Smooth muscle cell (in vitro differentiated cells): ENCODE data around the gene TBPL1. TPM values are rescaled to one million over a fixed set of nuclear protein-coding genes. Genes with fewer than 3 reads are reported as not detected.

Experiments used
- DNase-seq: peaks from one replicate; lab custom pipeline; 2025; ENCODE audit not compliant: unreplicated experiment; lab: John Stamatoyannopoulos, UW
- H2AFZ ChIP-seq: fragments of 200-600 bp; sonication (generic); 2 replicates; pipeline ENCODE4 v1.6.0; 2016; ENCODE audit warnings: antibody characterized with exemption, low read depth, mild to moderate bottlenecking
- H3F3A ChIP-seq: fragments of 200-600 bp; sonication (generic); 2 replicates; pipeline ENCODE4 v1.6.0; 2017; ENCODE audit warnings: antibody characterized with exemption, low read depth
- H3K27ac ChIP-seq: fragments of 200-600 bp; sonication (generic); 2 replicates; pipeline ENCODE4 v1.5.1; 2016; ENCODE audit warnings: low read depth, mild to moderate bottlenecking
- H3K27me3 ChIP-seq: fragments of 200-600 bp; sonication (generic); 2 replicates; pipeline ENCODE4 v1.6.1; 2016; ENCODE audit warnings: low read depth, mild to moderate bottlenecking
- H3K36me3 ChIP-seq: fragments of 200-600 bp; sonication (generic); 2 replicates; pipeline ENCODE4 v1.5.1; 2016; ENCODE audit warnings: low read depth
- H3K4me1 ChIP-seq: fragments of 200-600 bp; sonication (generic); 2 replicates; pipeline ENCODE4 v1.5.1; 2016; ENCODE audit warnings: low read depth
- H3K4me2 ChIP-seq: fragments of 200-600 bp; sonication (generic); 2 replicates; pipeline ENCODE4 v1.6.0; 2016; ENCODE audit warnings: mild to moderate bottlenecking
- H3K4me3 ChIP-seq: fragments of 200-600 bp; sonication (generic); 2 replicates; pipeline ENCODE4 v1.5.1; 2016; ENCODE audit warnings: mild to moderate bottlenecking
- H3K79me2 ChIP-seq: fragments of 200-600 bp; sonication (generic); 2 replicates; pipeline ENCODE4 v1.6.0; 2016; ENCODE audit warnings: low read depth, mild to moderate bottlenecking
- H3K9ac ChIP-seq: fragments of 200-600 bp; sonication (generic); 2 replicates; pipeline ENCODE4 v1.6.0; 2016; ENCODE audit warnings: low read depth
- H3K9me3 ChIP-seq: fragments of 200-600 bp; sonication (generic); replicated peaks from 2 replicates; pipeline ENCODE4 v1.5.1; 2016; ENCODE audit warnings: low read depth
- H4K20me1 ChIP-seq: fragments of 200-600 bp; sonication (generic); 2 replicates; pipeline ENCODE4 v1.6.0; 2016; ENCODE audit warnings: low read depth
- WGBS: methylation state at CpG from one replicate; pipeline ENCODE4 v1.1.7; 2016; ENCODE audit warnings: low lambda C conversion rate; 5-methylcytosine and 5-hydroxymethylcytosine counted together
- polyA plus RNA-seq: library from polyadenylated mRNA; unstranded; fragments of >200 nt; fragmentation: Nextera tagmentation; extraction: Ambion mirVana; gene quantifications from 2 replicates; pipeline ENCODE4 v1.2.1, GENCODE V29; 2016
- total RNA-seq: library from RNA; depleted of rRNA; stranded (reverse); fragments of >200 nt; gene quantifications from 2 replicates; pipeline ENCODE4 v1.2.3, GENCODE V29; 2014
- TF ChIP-seq, protein P1 (sequence below): fragments of 200-600 bp; sonication (generic); IDR thresholded peaks from 2 replicates; pipeline ENCODE4 v1.5.1; 2017; ENCODE audit warnings: borderline replicate concordance, mild to moderate bottlenecking, antibody characterized with exemption; ENCODE audit not compliant: insufficient read depth, poor library complexity, severe bottlenecking

The TBPL1 gene
- total and polyA plus RNA-seq, 2 experiments from 2014 or later = 35.2 to 46.9 TPM

- peak overlapping the region; percentile 99 for H3K4me3 ChIP-seq
- H4K20me1 ChIP-seq = peaks cover 45% of the 10 kb centered on the region
- WGBS = 9% methylated on average over 23 of the region's 23 CpGs
- H3K36me3 ChIP-seq = no peaks in the 10 kb centered on the region
- H3K4me1 ChIP-seq = peaks cover 19% of the 10 kb centered on the region
- H3K79me2 ChIP-seq = peaks cover 58% of the 10 kb centered on the region
- peak overlapping the region; percentile 78 for H3K27ac ChIP-seq
- H2AFZ ChIP-seq = peak overlapping the region; percentile 81
- no peak for DNase-seq
- H3F3A ChIP-seq = peaks cover 6% of the 10 kb centered on the region
- TF ChIP-seq, protein P1, sequence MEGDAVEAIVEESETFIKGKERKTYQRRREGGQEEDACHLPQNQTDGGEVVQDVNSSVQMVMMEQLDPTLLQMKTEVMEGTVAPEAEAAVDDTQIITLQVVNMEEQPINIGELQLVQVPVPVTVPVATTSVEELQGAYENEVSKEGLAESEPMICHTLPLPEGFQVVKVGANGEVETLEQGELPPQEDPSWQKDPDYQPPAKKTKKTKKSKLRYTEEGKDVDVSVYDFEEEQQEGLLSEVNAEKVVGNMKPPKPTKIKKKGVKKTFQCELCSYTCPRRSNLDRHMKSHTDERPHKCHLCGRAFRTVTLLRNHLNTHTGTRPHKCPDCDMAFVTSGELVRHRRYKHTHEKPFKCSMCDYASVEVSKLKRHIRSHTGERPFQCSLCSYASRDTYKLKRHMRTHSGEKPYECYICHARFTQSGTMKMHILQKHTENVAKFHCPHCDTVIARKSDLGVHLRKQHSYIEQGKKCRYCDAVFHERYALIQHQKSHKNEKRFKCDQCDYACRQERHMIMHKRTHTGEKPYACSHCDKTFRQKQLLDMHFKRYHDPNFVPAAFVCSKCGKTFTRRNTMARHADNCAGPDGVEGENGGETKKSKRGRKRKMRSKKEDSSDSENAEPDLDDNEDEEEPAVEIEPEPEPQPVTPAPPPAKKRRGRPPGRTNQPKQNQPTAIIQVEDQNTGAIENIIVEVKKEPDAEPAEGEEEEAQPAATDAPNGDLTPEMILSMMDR = no peak
- H3K4me2 ChIP-seq = peak overlapping the region; percentile 84
- no peaks in the 10 kb centered on the region for H3K9me3 ChIP-seq
- H3K27me3 ChIP-seq = peaks cover 6% of the 10 kb centered on the region
- H3K9ac ChIP-seq = peak overlapping the region; percentile 71
These were observed 801 bp downstream of the TBPL1 start for GRCh38 chr6:133953634-133954415.

DNA sequence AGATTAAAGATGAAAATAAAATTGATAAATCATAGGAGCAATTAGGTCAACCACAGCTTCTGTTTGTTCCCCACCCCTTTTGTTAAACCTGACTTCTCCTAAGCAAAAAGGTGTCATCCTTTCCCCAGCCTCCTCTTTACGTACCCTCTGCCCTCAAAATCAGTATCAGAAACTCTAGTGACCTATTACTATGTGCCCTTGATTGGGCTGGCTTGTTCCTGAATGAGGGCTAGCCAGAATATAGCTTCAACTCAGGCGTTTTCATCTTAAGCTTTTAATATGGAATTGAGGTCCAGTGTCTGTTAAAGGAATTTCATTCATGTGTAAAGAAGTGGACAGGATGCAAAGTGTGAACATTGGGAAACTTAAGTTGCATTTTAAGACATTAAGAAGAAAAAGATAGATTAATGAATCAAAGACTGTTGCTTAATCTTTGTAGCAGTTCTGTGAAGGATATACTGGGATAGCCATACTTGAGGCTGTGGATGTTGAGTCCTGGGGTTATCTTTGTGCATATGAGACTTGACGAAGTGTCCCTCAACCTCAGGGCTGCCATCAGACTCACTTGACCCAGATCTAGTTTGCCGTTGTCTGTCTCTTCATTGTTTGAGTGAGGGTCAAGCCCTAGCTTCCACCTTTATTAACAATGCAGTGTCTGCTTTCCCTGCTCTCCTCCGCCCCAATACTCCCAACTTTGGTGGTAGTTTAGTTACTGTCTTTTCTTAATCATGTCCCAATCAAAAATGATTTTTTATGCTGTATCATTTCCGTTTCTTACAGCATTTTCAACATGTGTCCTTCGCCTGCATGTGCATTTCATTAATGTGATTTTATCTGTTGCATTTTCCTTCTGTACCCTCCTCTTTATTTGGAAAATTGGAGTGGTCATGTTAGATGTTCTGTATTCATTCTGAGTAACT lies 1.9 kb downstream of the TBPL1 start:
- peaks cover 55% of the 10 kb centered on the region for H4K20me1 ChIP-seq
- TF ChIP-seq, protein P1 = no peak
- H3K27me3 ChIP-seq = no peaks in the 10 kb centered on the region
- DNase-seq = no peak
- H3K4me2 ChIP-seq = peak overlapping the region; percentile 84
- WGBS = 84% methylated on average over 7 of the region's 7 CpGs
- peaks cover 6% of the 10 kb centered on the region for H3F3A ChIP-seq
- peaks cover 68% of the 10 kb centered on the region for H3K79me2 ChIP-seq
- H3K36me3 ChIP-seq = no peaks in the 10 kb centered on the region
- no peak overlapping the region for H3K9ac ChIP-seq
- H3K4me1 ChIP-seq = peaks cover 19% of the 10 kb centered on the region
- no peak overlapping the region for H2AFZ ChIP-seq
- peak overlapping the region; percentile 99 for H3K4me3 ChIP-seq
- H3K27ac ChIP-seq = no peak overlapping the region
- H3K9me3 ChIP-seq = no peaks in the 10 kb centered on the region

DNA sequence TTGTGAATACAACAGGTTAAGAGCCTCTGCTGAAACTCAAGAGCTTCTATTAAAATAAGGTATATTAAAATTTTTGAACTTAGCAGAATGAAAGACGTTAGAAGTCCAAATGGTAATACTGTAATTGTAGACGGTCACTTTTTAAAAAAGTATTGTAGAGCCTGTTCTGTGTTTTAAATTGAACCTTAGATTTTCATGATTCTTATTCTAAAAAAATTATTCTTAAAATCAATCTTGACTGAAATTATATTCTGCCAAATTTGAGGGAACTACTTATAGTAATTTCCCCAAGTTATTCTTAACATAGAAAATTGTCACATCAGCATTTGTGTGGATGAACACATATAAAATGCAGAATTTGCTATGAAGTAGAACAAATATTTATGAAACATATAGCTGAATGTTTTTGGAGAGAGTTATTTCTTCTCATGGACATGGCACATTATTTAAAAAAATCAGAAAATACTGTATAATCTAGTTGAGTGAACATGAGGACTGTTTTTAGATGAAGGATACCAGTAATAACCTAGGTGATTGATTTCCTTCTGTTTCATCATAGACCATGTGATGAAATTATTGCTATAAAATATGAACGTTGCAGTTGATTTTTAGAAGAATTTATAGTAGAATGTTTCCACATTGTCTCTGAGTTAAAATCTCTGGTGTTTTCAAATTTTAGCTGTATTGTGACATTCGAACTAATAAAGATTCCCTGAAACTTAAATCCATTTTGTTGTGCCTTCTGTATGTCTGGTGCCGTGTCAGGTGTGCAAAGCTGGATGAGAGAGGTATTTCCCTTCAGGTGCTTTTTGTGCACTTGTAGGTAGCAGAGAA lies 2.8 kb downstream of the TBPL1 start:
- no peak for DNase-seq
- H3K36me3 ChIP-seq = no peaks in the 10 kb centered on the region
- peaks cover 6% of the 10 kb centered on the region for H3F3A ChIP-seq
- no peaks in the 10 kb centered on the region for H3K27me3 ChIP-seq
- H3K27ac ChIP-seq = no peak overlapping the region
- no peak overlapping the region for H3K4me2 ChIP-seq
- H3K4me3 ChIP-seq = no peak overlapping the region
- H3K9me3 ChIP-seq = no peaks in the 10 kb centered on the region
- 95% methylated on average over 5 of the region's 5 CpGs for WGBS
- peaks cover 19% of the 10 kb centered on the region for H3K4me1 ChIP-seq
- no peak overlapping the region for H3K9ac ChIP-seq
- TF ChIP-seq, protein P1 = no peak
- peaks cover 77% of the 10 kb centered on the region for H3K79me2 ChIP-seq
- H2AFZ ChIP-seq = no peak overlapping the region
- peaks cover 64% of the 10 kb centered on the region for H4K20me1 ChIP-seq
